ENCODE measurements around the gene CAMK2A. TPM values are rescaled to one million over a fixed set of nuclear protein-coding genes. Genes with fewer than 3 reads are reported as not detected.

CAMK2A gene
- polyA plus RNA-seq, 6 donors from 2014 or later: not detected

GRCh38 chr5:150293091-150293941 lies 3.7 kb upstream of the CAMK2A start:
- no peak overlapping the region for H3K4me3 Mint-ChIP-seq
- H3K4me1 Mint-ChIP-seq: no peaks in the 10 kb centered on the region
- DNase-seq (no peak), ATAC-seq (ENCODE audit: low read depth in 2 of 2) (no peak)
- H3K9me3 Mint-ChIP-seq: no peaks in the 10 kb centered on the region
- H3K27me3 Mint-ChIP-seq: peaks cover 5 to 23% (median 23%) of the 10 kb centered on the region in 3 donors
- no peak overlapping the region for H3K27ac Mint-ChIP-seq
- no peaks in the 10 kb centered on the region for H3K36me3 Mint-ChIP-seq

GRCh38 chr5:150291388-150292385 lies 2.1 kb upstream of the CAMK2A start:
- H3K27me3 Mint-ChIP-seq: peaks cover 5 to 23% (median 18%) of the 10 kb centered on the region in 3 donors
- H3K4me3 Mint-ChIP-seq: no peak overlapping the region
- H3K27ac Mint-ChIP-seq: no peak overlapping the region
- no peaks in the 10 kb centered on the region for H3K4me1 Mint-ChIP-seq
- no peaks in the 10 kb centered on the region for H3K9me3 Mint-ChIP-seq
- ATAC-seq (ENCODE audit: low read depth in 2 of 2) (no peak), DNase-seq (no peak)
- H3K36me3 Mint-ChIP-seq: no peaks in the 10 kb centered on the region

GRCh38 chr5:150288791-150289190 lies 782 bp downstream of the CAMK2A start:
- Mint-ChIP-seq H3K27ac (no peak overlapping the region), H3K9me3 (no peaks in the 10 kb centered on the region), H3K4me3 (no peak overlapping the region), H3K4me1 (no peaks in the 10 kb centered on the region), H3K27me3 (peaks cover 5 to 29% (median 27%) of the 10 kb centered on the region in 3 donors), H3K36me3 (no peaks in the 10 kb centered on the region)
- DNase-seq (no peak), ATAC-seq (ENCODE audit: low read depth in 2 of 2) (no peak)

- Mint-ChIP-seq H3K27me3 (peaks cover 5 to 32% (median 29%) of the 10 kb centered on the region in 3 donors), H3K9me3 (no peaks in the 10 kb centered on the region), H3K4me3 (no peak overlapping the region), H3K36me3 (no peaks in the 10 kb centered on the region), H3K27ac (no peak overlapping the region), H3K4me1 (no peaks in the 10 kb centered on the region)
- DNase-seq: no peak
- ATAC-seq (ENCODE audit: low read depth in 2 of 2): no peak
Measured at GRCh38 chr5:150288361-150288760, 1.2 kb downstream of the CAMK2A start.

- no peaks in the 10 kb centered on the region for H3K36me3 Mint-ChIP-seq
- no peaks in the 10 kb centered on the region for H3K4me1 Mint-ChIP-seq
- DNase-seq (no peak), ATAC-seq (ENCODE audit: low read depth in 2 of 2) (peak in 1 of 2 donors; percentile 41)
- H3K9me3 Mint-ChIP-seq: no peaks in the 10 kb centered on the region
- no peak overlapping the region for H3K27ac Mint-ChIP-seq
- peaks cover 0 to 27% (median 22%) of the 10 kb centered on the region in 3 donors for H3K27me3 Mint-ChIP-seq
- H3K4me3 Mint-ChIP-seq: no peak overlapping the region
Measured at GRCh38 chr5:150286820-150287219, 2.8 kb downstream of the CAMK2A start.

GRCh38 chr5:150285114-150285513 lies 4.5 kb downstream of the CAMK2A start:
- no peak overlapping the region for H3K27ac Mint-ChIP-seq
- ATAC-seq (ENCODE audit: low read depth in 2 of 2) (no peak), DNase-seq (no peak)
- H3K36me3 Mint-ChIP-seq: no peaks in the 10 kb centered on the region
- no peak overlapping the region for H3K4me3 Mint-ChIP-seq
- H3K4me1 Mint-ChIP-seq: no peaks in the 10 kb centered on the region
- no peaks in the 10 kb centered on the region for H3K9me3 Mint-ChIP-seq
- H3K27me3 Mint-ChIP-seq: peaks cover 7 to 31% (median 24%) of the 10 kb centered on the region in 3 donors

GRCh38 chr5:150284311-150284710 lies 5.3 kb downstream of the CAMK2A start:
- ATAC-seq (ENCODE audit: low read depth in 2 of 2) (no peak), DNase-seq (no peak)
- no peak overlapping the region for H3K4me3 Mint-ChIP-seq
- no peak overlapping the region for H3K27ac Mint-ChIP-seq
- peaks cover 9 to 29% (median 22%) of the 10 kb centered on the region in 3 donors for H3K27me3 Mint-ChIP-seq
- H3K36me3 Mint-ChIP-seq: no peaks in the 10 kb centered on the region
- no peaks in the 10 kb centered on the region for H3K9me3 Mint-ChIP-seq
- H3K4me1 Mint-ChIP-seq: no peaks in the 10 kb centered on the region

- Mint-ChIP-seq H3K27ac (peak overlapping the region in 1 of 6 donors; percentile 92), H3K36me3 (no peaks in the 10 kb centered on the region)
Measured at GRCh38 chr5:150283904-150284303, 5.7 kb downstream of the CAMK2A start.

GRCh38 chr5:150281987-150282386 lies 7.6 kb downstream of the CAMK2A start:
- H3K36me3 Mint-ChIP-seq: no peaks in the 10 kb centered on the region
- no peak overlapping the region for H3K27ac Mint-ChIP-seq
- H3K4me3 Mint-ChIP-seq: no peak overlapping the region
- H3K27me3 Mint-ChIP-seq: peaks cover 15 to 35% (median 32%) of the 10 kb centered on the region in 3 donors
- ATAC-seq (ENCODE audit: low read depth in 2 of 2) (no peak), DNase-seq (no peak)
- no peaks in the 10 kb centered on the region for H3K9me3 Mint-ChIP-seq
- H3K4me1 Mint-ChIP-seq: no peaks in the 10 kb centered on the region

More at GRCh38 chr5:150283904-150284303, 5.7 kb downstream of the CAMK2A start:
- H3K4me3 Mint-ChIP-seq: no peak overlapping the region
- peaks cover 11 to 32% (median 24%) of the 10 kb centered on the region in 3 donors for H3K27me3 Mint-ChIP-seq
- no peaks in the 10 kb centered on the region for H3K4me1 Mint-ChIP-seq
- DNase-seq: no peak
- ATAC-seq (ENCODE audit: low read depth in 2 of 2): no peak
- H3K9me3 Mint-ChIP-seq: no peaks in the 10 kb centered on the region

GRCh38 chr5:150279330-150280020 lies 10.1 kb downstream of the CAMK2A start:
- no peaks in the 10 kb centered on the region for H3K4me1 Mint-ChIP-seq
- ATAC-seq (ENCODE audit: low read depth in 2 of 2) (no peak), DNase-seq (no peak)
- peak overlapping the region in 1 of 6 donors; percentile 63 for H3K27ac Mint-ChIP-seq
- H3K4me3 Mint-ChIP-seq: no peak overlapping the region
- H3K36me3 Mint-ChIP-seq: no peaks in the 10 kb centered on the region
- H3K27me3 Mint-ChIP-seq: peaks cover 19 to 42% (median 39%) of the 10 kb centered on the region in 3 donors
- no peaks in the 10 kb centered on the region for H3K9me3 Mint-ChIP-seq

- H3K36me3 Mint-ChIP-seq: no peaks in the 10 kb centered on the region
- DNase-seq: no peak
- H3K27ac Mint-ChIP-seq: peak overlapping the region in 1 of 6 donors; percentile 63
- H3K4me3 Mint-ChIP-seq: no peak overlapping the region
- peaks cover 19 to 40% (median 35%) of the 10 kb centered on the region in 3 donors for H3K27me3 Mint-ChIP-seq
- no peak for ATAC-seq (ENCODE audit: low read depth in 2 of 2)
- H3K9me3 Mint-ChIP-seq: no peaks in the 10 kb centered on the region
- H3K4me1 Mint-ChIP-seq: no peaks in the 10 kb centered on the region
Measured at GRCh38 chr5:150278916-150279315, 10.7 kb downstream of the CAMK2A start.

- Mint-ChIP-seq H3K27ac (no peak overlapping the region), H3K9me3 (no peaks in the 10 kb centered on the region), H3K4me3 (no peak overlapping the region), H3K4me1 (no peaks in the 10 kb centered on the region), H3K36me3 (no peaks in the 10 kb centered on the region), H3K27me3 (peaks cover 23 to 37% (median 28%) of the 10 kb centered on the region in 3 donors)
- no peak for DNase-seq
- ATAC-seq (ENCODE audit: low read depth in 2 of 2): no peak
Measured at GRCh38 chr5:150278046-150278730, 11.4 kb downstream of the CAMK2A start.

Data from naive B cell (primary cell).